HG03457 (cell line): Measurements from ENCODE around the gene FBXL7.

ENCODE experiments used
- ATAC-seq: cut with Tn5 transposase; IDR thresholded peaks from one replicate; pipeline ENCODE4 v1.9.1; 2021; ENCODE audit warnings: moderate number of reproducible peaks; ENCODE audit not compliant: unreplicated experiment

The FBXL7 gene

DNA sequence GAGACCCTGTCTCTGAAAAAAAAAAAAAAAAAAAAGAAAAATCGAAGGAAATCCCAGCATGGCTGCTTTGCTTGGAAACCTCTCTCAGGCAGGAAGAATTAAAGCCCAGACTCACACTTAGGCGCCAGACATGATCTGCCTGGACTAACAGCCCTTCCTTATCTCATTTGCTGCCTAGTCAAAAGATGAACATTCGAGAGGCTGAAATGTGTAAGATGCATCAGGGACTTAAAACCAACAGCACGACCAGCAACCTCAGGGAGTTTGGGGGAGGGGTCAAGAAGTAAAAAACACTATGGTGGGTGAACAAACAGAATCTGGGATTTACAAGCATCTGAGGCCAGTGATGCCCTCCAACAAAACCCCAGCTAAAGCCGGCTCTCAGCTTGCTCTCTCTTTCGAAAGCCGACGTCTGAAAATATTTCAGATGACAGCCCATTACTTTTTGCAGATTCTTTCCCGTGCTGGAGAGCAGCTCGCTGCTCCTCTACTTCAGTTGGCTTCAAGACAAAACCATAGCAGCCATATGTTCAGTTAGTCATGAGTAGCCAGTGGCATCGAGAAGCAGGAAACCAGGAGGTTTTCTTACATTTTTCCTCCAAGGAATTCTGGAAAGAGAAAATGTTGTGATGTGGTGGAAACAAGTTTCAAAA lies 429.8 kb downstream of the FBXL7 start:
- ATAC-seq, result no peak

DNA sequence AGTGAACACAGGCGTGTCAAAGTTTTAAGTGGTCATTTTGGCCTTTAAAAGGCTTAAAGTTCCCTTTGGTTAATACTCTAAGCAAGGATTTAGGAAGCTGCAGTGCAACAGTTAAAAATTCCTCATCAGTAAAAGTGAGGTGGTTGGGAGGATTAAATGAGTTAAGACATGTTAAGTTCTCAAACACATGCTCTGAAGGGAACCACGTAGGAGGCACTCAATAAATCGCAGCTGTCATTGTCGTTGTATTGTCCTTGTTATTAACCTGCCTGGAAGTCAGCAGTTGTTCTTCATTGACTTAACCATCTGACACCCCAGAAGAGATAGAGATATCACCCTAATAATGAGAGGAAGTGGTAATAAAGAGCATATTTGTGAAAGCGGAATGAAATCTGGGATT lies 432.1 kb downstream of the FBXL7 start:
- no peak for ATAC-seq

DNA sequence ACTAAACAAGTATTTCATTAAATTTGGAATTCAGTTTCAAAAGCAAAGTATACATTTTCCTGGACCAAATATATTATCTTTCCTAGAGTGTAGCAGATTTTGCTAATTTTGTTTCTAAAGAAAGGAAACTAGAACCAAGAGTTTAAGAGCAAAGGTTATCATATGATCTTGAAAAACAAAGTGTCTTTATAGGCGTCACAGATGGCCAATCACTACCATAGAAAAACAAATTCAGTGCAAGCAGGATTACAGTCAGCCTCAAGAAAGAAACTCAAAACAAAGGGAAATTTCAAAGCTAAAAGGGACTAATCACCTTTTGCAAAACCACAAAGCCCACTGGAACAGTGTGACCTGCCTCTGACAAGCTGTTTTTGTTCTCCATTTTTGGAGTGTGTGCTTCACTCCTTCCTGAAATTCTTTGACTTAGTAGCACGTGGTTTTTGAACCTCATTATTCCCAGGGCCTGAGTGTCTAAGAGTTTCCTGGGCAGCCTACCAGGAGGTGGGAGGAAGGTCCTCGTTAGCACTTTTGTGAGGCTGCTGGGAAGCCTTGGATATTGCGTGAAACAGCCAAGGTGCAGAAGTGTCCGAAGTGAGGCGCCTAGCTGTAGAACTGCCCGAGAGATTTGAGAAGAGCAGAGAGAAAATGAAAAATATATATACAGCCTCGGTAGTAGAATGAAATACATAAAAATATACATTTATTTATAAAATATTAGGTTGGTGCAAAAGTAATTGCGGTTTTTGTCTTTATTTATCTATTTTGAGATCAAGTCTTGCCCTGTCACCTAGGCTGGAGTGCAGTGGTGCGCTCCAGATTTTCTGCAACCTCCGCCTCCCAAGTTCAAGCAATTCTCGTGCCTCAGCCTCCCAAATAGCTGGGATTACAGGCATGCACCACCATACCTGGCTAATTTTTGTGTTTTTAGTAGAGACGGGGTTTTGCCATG lies 433.6 kb downstream of the FBXL7 start:
- ATAC-seq, result no peak

DNA sequence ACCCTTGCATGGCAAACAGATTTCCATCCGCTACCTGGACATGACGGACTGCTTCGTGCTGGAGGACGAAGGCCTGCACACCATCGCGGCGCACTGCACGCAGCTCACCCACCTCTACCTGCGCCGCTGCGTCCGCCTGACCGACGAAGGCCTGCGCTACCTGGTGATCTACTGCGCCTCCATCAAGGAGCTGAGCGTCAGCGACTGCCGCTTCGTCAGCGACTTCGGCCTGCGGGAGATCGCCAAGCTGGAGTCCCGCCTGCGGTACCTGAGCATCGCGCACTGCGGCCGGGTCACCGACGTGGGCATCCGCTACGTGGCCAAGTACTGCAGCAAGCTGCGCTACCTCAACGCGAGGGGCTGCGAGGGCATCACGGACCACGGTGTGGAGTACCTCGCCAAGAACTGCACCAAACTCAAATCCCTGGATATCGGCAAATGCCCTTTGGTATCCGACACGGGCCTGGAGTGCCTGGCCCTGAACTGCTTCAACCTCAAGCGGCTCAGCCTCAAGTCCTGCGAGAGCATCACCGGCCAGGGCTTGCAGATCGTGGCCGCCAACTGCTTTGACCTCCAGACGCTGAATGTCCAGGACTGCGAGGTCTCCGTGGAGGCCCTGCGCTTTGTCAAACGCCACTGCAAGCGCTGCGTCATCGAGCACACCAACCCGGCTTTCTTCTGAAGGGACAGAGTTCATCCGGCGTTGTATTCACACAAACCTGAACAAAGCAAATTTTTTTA lies 436.7 kb downstream of the FBXL7 start:
- ATAC-seq, result no peak

DNA sequence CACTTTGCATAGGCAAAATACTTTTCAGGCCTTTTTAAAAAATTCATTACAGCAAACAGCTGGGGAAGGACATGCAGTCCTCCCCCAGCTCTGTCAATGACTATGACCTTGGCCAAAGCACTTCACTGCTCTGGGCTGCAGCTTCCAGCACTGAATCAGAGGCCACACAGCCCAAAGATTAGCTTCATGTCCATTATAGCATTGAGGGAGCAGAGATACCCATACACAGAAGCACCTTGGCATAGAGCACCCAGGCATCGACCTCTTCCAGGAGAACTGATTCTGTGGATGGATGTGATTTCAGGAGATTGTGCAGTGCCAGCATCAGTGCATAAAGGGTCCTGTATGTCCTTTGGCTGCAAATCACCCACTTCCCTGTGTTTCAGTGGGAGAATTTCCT lies 437.7 kb downstream of the FBXL7 start:
- ATAC-seq, result no peak

- ATAC-seq, result no peak
These were observed 438.2 kb downstream of the FBXL7 start for GRCh38 chr5:15938186-15938585.

DNA sequence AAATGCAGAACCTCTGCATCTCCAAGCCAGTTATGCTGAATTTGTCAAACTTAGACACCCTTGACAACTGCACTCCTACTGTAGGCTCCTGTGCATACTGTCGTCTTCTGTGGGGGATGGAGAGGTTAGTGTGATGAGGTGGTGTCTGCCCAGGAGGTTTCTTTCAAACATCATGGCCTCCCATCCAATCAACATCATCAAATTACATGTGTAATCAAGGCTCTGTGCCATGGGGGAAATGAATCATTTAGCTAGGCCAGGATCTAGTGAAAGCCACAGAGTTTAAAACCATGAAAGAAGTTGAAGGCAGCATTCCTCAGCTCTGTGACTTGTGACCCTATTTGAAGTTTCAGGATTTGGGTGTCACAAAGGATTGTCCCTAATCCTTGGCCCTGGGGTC lies 439.0 kb downstream of the FBXL7 start:
- ATAC-seq, result no peak

- no peak for ATAC-seq
These were observed 440.9 kb downstream of the FBXL7 start for GRCh38 chr5:15940905-15941304.

- no peak for ATAC-seq
These were observed 443.5 kb downstream of the FBXL7 start for GRCh38 chr5:15943487-15943886.

DNA sequence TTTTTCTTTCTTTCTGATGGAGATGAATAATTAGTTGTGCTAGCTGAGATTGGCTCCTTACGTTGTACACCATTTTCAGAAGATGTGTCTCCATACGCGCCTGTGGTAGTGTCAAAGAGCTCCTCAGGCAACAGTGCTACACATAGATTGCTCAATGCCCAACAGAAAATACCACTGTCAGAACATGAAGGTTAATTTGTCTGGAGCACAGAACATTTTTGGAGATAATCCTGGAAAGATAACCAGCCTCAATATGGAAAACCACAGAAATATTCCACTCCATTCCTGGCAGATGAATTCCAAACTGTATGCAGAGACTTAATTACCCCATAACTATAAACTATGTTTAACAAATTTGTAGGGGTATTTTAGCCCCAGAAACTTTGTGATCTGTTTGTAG lies 446.0 kb downstream of the FBXL7 start:
- no peak for ATAC-seq

DNA sequence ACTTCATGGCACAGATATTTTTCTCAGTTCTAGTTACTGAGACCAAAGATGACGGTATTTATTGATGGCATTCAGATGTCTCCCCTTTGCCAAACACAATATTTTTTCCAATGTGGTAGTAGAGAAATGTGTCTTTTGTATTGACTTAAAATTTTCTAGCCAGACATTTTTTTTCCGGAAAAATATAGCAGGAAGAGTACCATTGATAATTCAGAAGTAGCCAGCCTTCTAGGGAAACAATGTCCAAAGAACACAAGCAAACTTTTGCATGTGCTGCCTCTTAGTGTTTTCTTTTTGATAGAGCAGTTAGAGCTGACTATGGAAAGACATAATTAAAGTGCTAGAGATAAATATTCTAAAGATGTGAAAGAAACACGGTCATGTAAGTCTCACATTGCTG lies 448.2 kb downstream of the FBXL7 start:
- no peak for ATAC-seq

DNA sequence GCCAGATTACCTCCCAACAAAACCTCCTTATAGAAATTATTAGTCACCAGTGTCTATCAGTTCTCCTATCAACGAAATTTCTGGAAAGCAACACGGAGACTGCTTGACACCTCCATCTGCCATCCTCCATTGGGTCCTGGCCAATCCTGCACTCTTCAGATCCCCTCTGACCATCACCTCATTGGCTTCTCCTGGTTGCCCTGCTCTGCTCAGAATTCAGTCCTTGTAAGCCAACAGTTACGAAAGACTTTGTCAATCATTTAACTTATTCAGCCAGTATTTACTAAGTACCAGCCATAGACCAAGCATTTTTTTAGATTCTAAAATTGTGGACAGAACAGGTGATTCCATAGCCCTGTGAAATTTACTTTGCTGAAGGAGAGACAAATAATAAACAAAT lies 451.1 kb downstream of the FBXL7 start:
- no peak for ATAC-seq

GRCh38 chr5:15951550-15951949 lies 451.6 kb downstream of the FBXL7 start:
- ATAC-seq, result no peak

DNA sequence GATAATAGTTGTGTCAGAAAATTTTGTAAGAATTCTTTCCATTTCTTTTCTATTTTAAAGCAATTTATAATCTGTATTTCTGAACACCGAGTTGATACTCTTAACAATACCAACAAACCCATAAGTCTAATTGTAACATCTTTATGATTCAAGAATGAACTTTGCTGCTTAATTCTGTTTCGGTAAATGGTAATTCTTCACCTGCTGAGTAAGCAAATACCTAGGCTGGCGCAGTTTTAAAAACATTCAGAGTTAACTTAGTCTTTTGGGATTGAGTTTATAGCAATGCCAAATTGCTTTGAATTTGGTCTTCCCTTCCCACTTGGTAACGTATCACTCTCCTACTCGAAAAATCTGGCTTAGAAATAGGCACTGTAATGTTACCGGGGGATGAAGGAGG lies 456.6 kb downstream of the FBXL7 start:
- no peak for ATAC-seq

DNA sequence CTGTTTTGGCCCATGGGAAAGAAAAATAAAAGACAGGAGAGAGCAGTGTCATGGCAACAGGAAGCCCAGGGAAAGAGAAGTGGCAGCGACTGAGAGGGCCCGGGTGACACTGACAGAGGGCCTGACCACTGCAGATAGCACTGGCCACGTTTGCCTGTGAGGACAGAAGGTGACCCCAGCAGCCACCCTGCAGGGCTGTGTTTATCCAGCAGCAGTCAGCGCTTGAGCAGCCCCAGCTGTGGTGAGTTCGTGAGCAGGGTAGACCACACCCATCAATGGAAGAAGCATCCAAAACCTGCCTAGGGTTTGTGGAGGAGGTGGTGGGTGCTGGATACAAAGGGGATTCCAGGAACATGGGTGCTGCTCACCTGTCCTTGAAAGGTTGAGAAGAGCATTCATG lies 457.1 kb downstream of the FBXL7 start:
- no peak for ATAC-seq

DNA sequence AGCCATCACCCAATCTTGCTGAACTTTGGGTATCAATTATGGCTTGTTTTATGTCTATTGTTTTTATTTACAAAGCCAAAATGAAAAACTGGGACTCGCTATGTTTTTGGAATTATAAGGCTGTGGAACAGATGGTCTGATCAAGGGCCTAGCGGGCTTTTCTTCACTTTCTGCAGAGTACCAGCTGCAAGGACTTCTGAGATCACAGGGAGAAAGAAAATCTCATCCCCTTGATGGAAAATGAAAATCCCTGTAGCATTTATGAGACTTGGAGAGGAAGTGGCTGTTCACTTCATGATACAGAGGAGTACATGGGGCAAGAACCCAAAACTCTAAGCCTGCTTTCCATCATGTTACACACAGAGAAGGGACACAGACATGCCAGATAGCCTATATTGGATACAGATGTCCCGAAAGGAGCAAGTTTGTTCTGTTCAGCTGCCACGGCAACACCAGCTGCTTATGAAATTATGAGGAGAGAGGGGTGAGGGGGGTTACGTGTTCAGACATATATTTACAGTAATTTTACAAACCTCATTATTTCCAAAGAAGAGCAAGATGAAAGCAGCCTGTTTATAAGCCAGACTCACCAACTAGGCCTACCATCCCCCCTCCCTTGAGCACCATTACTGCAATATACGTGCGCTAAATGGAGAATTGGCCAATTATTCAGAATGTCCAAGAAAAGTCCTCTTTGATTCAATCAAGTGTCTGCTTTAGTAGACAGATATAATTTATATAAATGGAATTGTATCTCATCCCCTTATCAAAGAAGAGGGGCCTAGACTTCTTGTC lies 459.6 kb downstream of the FBXL7 start:
- no peak for ATAC-seq

GRCh38 chr5:15966066-15966640 lies 466.2 kb downstream of the FBXL7 start:
- ATAC-seq, result no peak

GRCh38 chr5:15966651-15967050 lies 466.7 kb downstream of the FBXL7 start:
- no peak for ATAC-seq

- no peak for ATAC-seq
These were observed 469.0 kb downstream of the FBXL7 start for GRCh38 chr5:15968993-15969392.

- no peak for ATAC-seq
These were observed 477.9 kb downstream of the FBXL7 start for GRCh38 chr5:15977851-15978250.

DNA sequence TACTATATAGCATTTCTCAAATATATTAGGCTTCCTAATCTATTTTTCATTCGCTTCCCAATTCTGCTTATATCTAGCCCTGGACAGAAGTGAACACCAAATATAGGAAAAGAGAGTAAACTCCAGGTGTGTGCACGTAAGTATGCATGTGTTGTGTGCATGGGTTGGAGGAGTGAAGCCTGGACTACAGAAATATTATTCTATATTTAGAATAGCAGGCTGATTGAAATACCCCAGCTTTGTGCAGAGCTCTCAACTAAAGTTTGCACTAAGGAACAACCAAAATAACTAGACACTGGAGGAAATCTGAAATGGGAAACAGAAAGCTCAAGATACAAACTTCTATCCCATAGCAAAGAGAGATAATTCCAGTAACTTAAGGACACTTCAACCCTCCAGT lies 480.9 kb downstream of the FBXL7 start:
- ATAC-seq, result no peak
